Keratinocyte (primary cell): ENCODE data around the gene ZNF593OS. TPM values are rescaled to one million over a fixed set of nuclear protein-coding genes. Genes with fewer than 3 reads are reported as not detected.
A peak's percentile ranks its signal among the peaks of the same experiment; 100 is the strongest.

ENCODE experiments used
- DNase-seq: peaks from one replicate; pipeline ENCODE4 v3.0.0-alpha.2; 2011; ENCODE audit warnings: low read depth, missing footprints, low spot score
- FAIRE-seq: peaks from 2 replicates; lab custom pipeline; 2011; peaks lifted over from hg19 to GRCh38; lab: Jason Lieb, UNC
- H2AFZ ChIP-seq: 2 replicates; pipeline ENCODE4 v1.6.0; 2012; ENCODE audit warnings: low read length, control low read depth, inconsistent platforms; ENCODE audit not compliant: control insufficient read depth
- H3K27ac ChIP-seq: 2 replicates; pipeline ENCODE4 v1.5.1; 2011; ENCODE audit warnings: low read length; ENCODE audit not compliant: control insufficient read depth, insufficient read depth
- H3K27me3 ChIP-seq: 3 replicates; pipeline ENCODE4 v1.6.0; 2011; ENCODE audit warnings: low read length; ENCODE audit not compliant: control insufficient read depth, insufficient read depth; ENCODE audit errors: extremely low read depth
- H3K36me3 ChIP-seq, 2 experiments: 2 replicates in 1 of 2; 3 replicates in 1 of 2; pipeline ENCODE4 v1.5.1; 2011; ENCODE audit warnings: low read length in 2 of 2, mild to moderate bottlenecking in 1 of 2; ENCODE audit not compliant: control insufficient read depth in 2 of 2, insufficient read depth in 2 of 2; ENCODE audit errors: extremely low read depth in 1 of 2
- H3K4me1 ChIP-seq: 3 replicates; pipeline ENCODE4 v1.5.1; 2011; ENCODE audit warnings: low read length; ENCODE audit not compliant: control insufficient read depth, insufficient read depth; ENCODE audit errors: extremely low read depth
- H3K4me2 ChIP-seq: 3 replicates; pipeline ENCODE4 v1.6.0; 2011; ENCODE audit warnings: low read depth, low read length; ENCODE audit not compliant: control insufficient read depth, insufficient read depth; ENCODE audit errors: extremely low read depth
- H3K4me3 ChIP-seq, 3 experiments: fragments of 200-600 bp in 1 of 3; sonication (generic) in 1 of 3; 2 replicates in 2 of 3; 3 replicates in 1 of 3; pipeline ENCODE4 v1.5.1; 2011 to 2016; ENCODE audit warnings: low read length in 3 of 3, mild to moderate bottlenecking in 3 of 3, control low read depth in 2 of 3, inconsistent platforms in 1 of 3, low read depth in 1 of 3, mixed read lengths in 1 of 3, mixed run types in 1 of 3, moderate library complexity in 1 of 3; ENCODE audit not compliant: control insufficient read depth in 2 of 3, insufficient read depth in 2 of 3; ENCODE audit errors: extremely low read depth in 1 of 3
- H3K79me2 ChIP-seq: 2 replicates; pipeline ENCODE4 v1.6.0; 2012; ENCODE audit warnings: low read length; ENCODE audit not compliant: control insufficient read depth, insufficient read depth
- H3K9ac ChIP-seq: 3 replicates; pipeline ENCODE4 v1.6.0; 2011; ENCODE audit warnings: low read length; ENCODE audit not compliant: control insufficient read depth, insufficient read depth; ENCODE audit errors: extremely low read depth
- H3K9me1 ChIP-seq: 3 replicates; pipeline ENCODE4 v1.6.0; 2011; ENCODE audit warnings: low read length; ENCODE audit not compliant: control insufficient read depth, insufficient read depth; ENCODE audit errors: extremely low read depth
- H3K9me3 ChIP-seq: 2 replicates; pipeline ENCODE4 v1.5.1; 2012; ENCODE audit warnings: low read depth, low read length; ENCODE audit not compliant: control insufficient read depth
- H4K20me1 ChIP-seq: 3 replicates; pipeline ENCODE4 v1.6.0; 2011; ENCODE audit warnings: low read length; ENCODE audit not compliant: control insufficient read depth, insufficient read depth; ENCODE audit errors: extremely low read depth
- EZH2 ChIP-seq: IDR thresholded peaks from one replicate; pipeline ENCODE4 v1.6.1; 2012; ENCODE audit warnings: inconsistent platforms, mild to moderate bottlenecking, low read length, moderate library complexity
- dilution Hi-C: fragments of 300-500 bp; cut with MboI; formaldehyde crosslinking; loops from one replicate; pipeline ENCODE4 v1.7.0; 2020; ENCODE audit warnings: low sequenced_read_pairs; ENCODE audit not compliant: extremely low pct_ligation_motif_present
- polyA plus RNA-seq, 5 experiments: library from polyadenylated mRNA; depleted of rRNA in 3 of 5; stranded (reverse) in 3 of 5; stranded (forward) in 1 of 5; unstranded in 1 of 5; fragments of >200 nt; gene quantifications; 1 replicate in 1 of 5; 2 replicates in 3 of 5; 3 replicates in 1 of 5; pipeline versions ENCODE4 v1.2.1 to v1.2.3, GENCODE V29; 2011 to 2012; ENCODE audit warnings: missing spikeins in 2 of 5, low read depth in 1 of 5, low replicate concordance in 1 of 5
- TF ChIP-seq, protein P1 (sequence below), 3 experiments: IDR thresholded peaks in 1 of 3; conservative IDR thresholded peaks in 1 of 3; optimal IDR thresholded peaks in 1 of 3; 2 replicates in 2 of 3; 3 replicates in 1 of 3; pipeline versions ENCODE3 to v1.5.1; 2011; ENCODE audit warnings: low read length in 3 of 3, mild to moderate bottlenecking in 3 of 3, moderate library complexity in 2 of 3, control low read depth in 1 of 3, inconsistent platforms in 1 of 3; ENCODE audit not compliant: insufficient read depth in 2 of 3; ENCODE audit errors: extremely low read depth in 1 of 3

Gene ZNF593OS
- polyA plus RNA-seq, 1 donor (not counting 4 experiments of a cell fraction or from before 2014, with no cell fraction given): not detected

DNA sequence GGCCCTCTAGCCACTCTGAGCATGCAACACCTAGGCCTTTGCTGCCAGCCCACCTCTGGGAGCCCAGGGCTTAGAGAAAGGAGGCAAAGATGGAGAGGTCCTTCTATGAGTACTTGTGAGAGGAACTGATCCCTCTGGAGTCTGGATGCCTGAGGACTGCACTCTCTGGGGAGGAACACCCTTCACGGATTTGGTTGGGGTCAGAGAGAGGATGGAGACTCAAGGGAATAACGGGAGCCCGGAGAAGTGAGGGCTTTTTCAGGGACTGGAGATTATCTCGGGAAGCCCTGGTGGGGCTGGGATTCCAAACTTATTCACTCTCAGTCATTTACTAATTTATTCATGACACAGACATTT, 2.5 kb downstream of the ZNF593OS start:
- no peaks in the 10 kb centered on the region for H3K9me3 ChIP-seq
- peaks cover 17% of the 10 kb centered on the region for H3K79me2 ChIP-seq
- peak overlapping the region; percentile 78 for H3K4me2 ChIP-seq
- H3K36me3 ChIP-seq: peaks cover 0 to 10% of the 10 kb centered on the region in 2 experiments
- no peak for FAIRE-seq
- H2AFZ ChIP-seq: peak overlapping the region; percentile 71
- H3K27me3 ChIP-seq: no peaks in the 10 kb centered on the region
- peak overlapping the region in 1 of 3 experiments; percentile 80 for H3K4me3 ChIP-seq
- no peak for DNase-seq
- H3K9ac ChIP-seq: peak overlapping the region; percentile 89
- dilution Hi-C loops: no loop called here
- no peaks in the 10 kb centered on the region for H4K20me1 ChIP-seq
- no peak overlapping the region for H3K27ac ChIP-seq
- TF ChIP-seq EZH2: no peak
- TF ChIP-seq, protein P1, sequence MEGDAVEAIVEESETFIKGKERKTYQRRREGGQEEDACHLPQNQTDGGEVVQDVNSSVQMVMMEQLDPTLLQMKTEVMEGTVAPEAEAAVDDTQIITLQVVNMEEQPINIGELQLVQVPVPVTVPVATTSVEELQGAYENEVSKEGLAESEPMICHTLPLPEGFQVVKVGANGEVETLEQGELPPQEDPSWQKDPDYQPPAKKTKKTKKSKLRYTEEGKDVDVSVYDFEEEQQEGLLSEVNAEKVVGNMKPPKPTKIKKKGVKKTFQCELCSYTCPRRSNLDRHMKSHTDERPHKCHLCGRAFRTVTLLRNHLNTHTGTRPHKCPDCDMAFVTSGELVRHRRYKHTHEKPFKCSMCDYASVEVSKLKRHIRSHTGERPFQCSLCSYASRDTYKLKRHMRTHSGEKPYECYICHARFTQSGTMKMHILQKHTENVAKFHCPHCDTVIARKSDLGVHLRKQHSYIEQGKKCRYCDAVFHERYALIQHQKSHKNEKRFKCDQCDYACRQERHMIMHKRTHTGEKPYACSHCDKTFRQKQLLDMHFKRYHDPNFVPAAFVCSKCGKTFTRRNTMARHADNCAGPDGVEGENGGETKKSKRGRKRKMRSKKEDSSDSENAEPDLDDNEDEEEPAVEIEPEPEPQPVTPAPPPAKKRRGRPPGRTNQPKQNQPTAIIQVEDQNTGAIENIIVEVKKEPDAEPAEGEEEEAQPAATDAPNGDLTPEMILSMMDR (optimal IDR thresholded peaks at IDR 0.05 in 1 of 3, IDR thresholded peaks at IDR 0.05 in 1 of 3, conservative IDR thresholded peaks at IDR 0.05 in 1 of 3; ENCODE audit: extremely low read depth in 1 of 3, insufficient read depth in 2 of 3, low read length in 3 of 3): no peak
- no peaks in the 10 kb centered on the region for H3K9me1 ChIP-seq
- H3K4me1 ChIP-seq: peaks cover 11% of the 10 kb centered on the region

- dilution Hi-C loops: no loop called here
- Histone ChIP-seq H3K9me3 (no peaks in the 10 kb centered on the region), H3K4me2 (peak within 1 kb of the TSS; percentile 78), H2AFZ (peak within 1 kb of the TSS; percentile 85), H3K9me1 (no peaks in the 10 kb centered on the region), H3K79me2 (peaks cover 17% of the 10 kb centered on the region), H3K27ac (peak within 1 kb of the TSS; percentile 60), H3K9ac (peak within 1 kb of the TSS; percentile 89), H3K36me3 (peaks cover 0 to 10% of the 10 kb centered on the region in 2 experiments), H4K20me1 (no peaks in the 10 kb centered on the region), H3K4me1 (peaks cover 11% of the 10 kb centered on the region), H3K4me3 (peak within 1 kb of the TSS; percentile 64 to 94 (median 80)), H3K27me3 (no peaks in the 10 kb centered on the region)
- TF ChIP-seq EZH2: no peak
- DNase-seq (no peak), FAIRE-seq (no peak)
Observed at GRCh38 chr1:26168410-26169197, 3.0 kb downstream of the ZNF593OS start, which contains the start of gene C1orf232. TSS of gene C1orf232 (minus strand) at chr1:26168963. CDS start at chr1:26168499, 464 bp downstream.
